Measurements from ENCODE around the gene PRSS27. TPM values are rescaled to one million over a fixed set of nuclear protein-coding genes. Genes with fewer than 3 reads are reported as not detected.

The PRSS27 gene
- total and polyA plus RNA-seq, 2 of the 8 experiments (the other 6 are each of a cell fraction or from before 2014, with no cell fraction given), result 1.3 to 7.5 TPM

GRCh38 chr16:2701272-2701671 lies 18.8 kb downstream of the PRSS27 start (continued):
- TF ChIP-seq USF2 (IDR thresholded peaks at IDR 0.05; ENCODE audit: low read length) (no peak), KDM4A (IDR thresholded peaks at IDR 0.05; ENCODE audit: low read depth, low read length, severe bottlenecking) (no peak), SP4 (IDR thresholded peaks at IDR 0.05; ENCODE audit: low read length) (no peak), SIX5 (IDR thresholded peaks at IDR 0.05; ENCODE audit: low read depth, low read length) (no peak), TBP (IDR thresholded peaks at IDR 0.05; ENCODE audit: low read depth, low read length) (no peak), GTF2F1 (IDR thresholded peaks at IDR 0.05; ENCODE audit: borderline replicate concordance, low read depth, low read length) (no peak)
